ENCODE measurements around the gene INPP5B. TPM values are rescaled to one million over a fixed set of nuclear protein-coding genes. Genes with fewer than 3 reads are reported as not detected.
"Not testable (repeated sequence)": the region's sequence is repeated elsewhere in the genome, so short reads cannot be mapped to it uniquely, and the experiment has no call there.

Gene INPP5B
- total and polyA plus RNA-seq, 2 donors, result 26.9 to 27.8 TPM

- Histone ChIP-seq H3K36me3 (ENCODE audit: insufficient read depth) (no peaks in the 10 kb centered on the region), H3K27ac (ENCODE audit: low read depth) (no peak overlapping the region), H3K4me3 (ENCODE audit: low read depth, low read length) (no peak overlapping the region), H3K4me1 (ENCODE audit: insufficient read depth) (no peaks in the 10 kb centered on the region)
- WGBS, result 63% methylated on average over 5 of the region's 5 CpGs
- DNase-seq (ENCODE audit: extremely low spot score), result no peak
Measured at GRCh38 chr1:37940299-37940947, 6.4 kb downstream of the INPP5B start.

- not testable (repeated sequence) for H3K36me3 ChIP-seq (ENCODE audit: insufficient read depth); DNase-seq (ENCODE audit: extremely low spot score); H3K27ac ChIP-seq (ENCODE audit: low read depth); H3K4me1 ChIP-seq (ENCODE audit: insufficient read depth); H3K4me3 ChIP-seq (ENCODE audit: low read depth, low read length)
- WGBS, result 98% methylated on average over 14 of the region's 14 CpGs
Measured at GRCh38 chr1:37936760-37937159, 10.1 kb downstream of the INPP5B start.

- no peak overlapping the region for H3K4me3 ChIP-seq (ENCODE audit: low read depth, low read length)
- 88% methylated on average over 4 of the region's 4 CpGs for WGBS
- no peak for DNase-seq (ENCODE audit: extremely low spot score)
- H3K4me1 ChIP-seq (ENCODE audit: insufficient read depth), result no peaks in the 10 kb centered on the region
- H3K36me3 ChIP-seq (ENCODE audit: insufficient read depth), result no peaks in the 10 kb centered on the region
- H3K27ac ChIP-seq (ENCODE audit: low read depth), result no peak overlapping the region
Measured at GRCh38 chr1:37932759-37933158, 14.1 kb downstream of the INPP5B start.

DNA sequence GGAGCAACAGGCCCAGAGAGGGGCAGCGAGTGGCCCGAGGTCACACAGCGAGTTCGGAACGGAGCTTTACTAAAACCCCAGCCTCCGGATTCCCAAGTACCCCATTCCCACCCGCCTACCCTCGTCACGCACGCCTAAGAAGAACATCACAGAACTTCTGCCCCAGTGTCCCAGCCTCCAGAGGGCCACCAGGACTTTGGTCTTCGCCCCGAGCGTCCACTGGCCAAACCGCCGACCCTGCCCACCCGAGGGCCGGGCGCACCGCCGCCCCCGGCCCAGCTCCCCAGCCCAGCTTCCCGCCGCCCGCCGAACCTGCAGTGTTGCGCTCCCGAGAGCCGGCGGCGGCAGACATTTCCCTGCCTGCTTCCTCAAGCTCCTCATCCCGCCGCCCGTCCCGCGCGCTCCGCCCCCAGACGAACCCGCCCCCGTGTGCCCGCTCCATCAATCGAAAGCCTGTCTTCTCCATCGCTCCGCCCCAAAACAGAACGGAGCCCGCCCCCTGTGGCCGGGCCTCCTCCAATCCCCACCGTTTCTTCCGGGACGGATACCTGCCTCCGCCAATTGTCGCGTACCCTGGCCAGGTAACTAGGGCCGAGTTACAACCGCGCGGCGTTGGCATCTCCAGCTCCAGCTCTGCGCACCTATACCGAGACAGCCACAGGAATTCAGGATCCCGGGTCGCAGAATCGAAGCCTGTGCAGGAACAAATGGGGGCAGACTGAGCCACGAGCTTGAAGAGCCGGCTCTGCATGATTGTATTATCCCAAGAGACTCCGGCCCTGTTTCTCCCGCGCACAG is 15.3 kb downstream of the INPP5B start:
- no peaks in the 10 kb centered on the region for H3K4me1 ChIP-seq (ENCODE audit: insufficient read depth)
- DNase-seq (ENCODE audit: extremely low spot score), result peak; percentile 95
- WGBS, result 1% methylated on average over 68 of the region's 68 CpGs
- H3K4me3 ChIP-seq (ENCODE audit: low read depth, low read length), result peak overlapping the region; percentile 74
- peak overlapping the region; percentile 27 for H3K27ac ChIP-seq (ENCODE audit: low read depth)
- H3K36me3 ChIP-seq (ENCODE audit: insufficient read depth), result no peaks in the 10 kb centered on the region

DNA sequence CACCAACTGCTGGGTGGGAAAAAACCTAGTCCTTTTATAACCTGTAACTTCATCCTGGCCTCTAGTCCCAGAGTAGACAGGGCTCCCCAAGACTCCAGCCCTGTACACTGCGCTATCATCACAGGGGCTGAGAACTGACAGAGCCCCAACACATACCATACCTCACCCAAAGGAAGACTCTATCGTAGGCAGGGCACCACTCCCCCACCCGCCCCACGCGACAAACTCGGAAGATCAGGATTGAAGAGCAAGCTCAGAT is 15.8 kb downstream of the INPP5B start:
- no peak overlapping the region for H3K27ac ChIP-seq (ENCODE audit: low read depth)
- WGBS, result 14% methylated on average over 6 of the region's 6 CpGs
- peak overlapping the region; percentile 74 for H3K4me3 ChIP-seq (ENCODE audit: low read depth, low read length)
- no peak for DNase-seq (ENCODE audit: extremely low spot score)
- no peaks in the 10 kb centered on the region for H3K36me3 ChIP-seq (ENCODE audit: insufficient read depth)
- H3K4me1 ChIP-seq (ENCODE audit: insufficient read depth), result no peaks in the 10 kb centered on the region

- no peak overlapping the region for H3K4me3 ChIP-seq (ENCODE audit: low read depth, low read length)
- WGBS, result 75% methylated on average over 13 of the region's 13 CpGs
- no peak for DNase-seq (ENCODE audit: extremely low spot score)
Measured at GRCh38 chr1:37930246-37931101, 16.4 kb downstream of the INPP5B start.

GRCh38 chr1:37926038-37926924 is 20.6 kb downstream of the INPP5B start:
- Histone ChIP-seq H3K36me3 (ENCODE audit: insufficient read depth) (no peaks in the 10 kb centered on the region), H3K4me3 (ENCODE audit: low read depth, low read length) (no peak overlapping the region), H3K4me1 (ENCODE audit: insufficient read depth) (no peaks in the 10 kb centered on the region), H3K27ac (ENCODE audit: low read depth) (peak overlapping the region; percentile 23)
- no peak for DNase-seq (ENCODE audit: extremely low spot score)
- 71% methylated on average over 13 of the region's 13 CpGs for WGBS

More at GRCh38 chr1:37930246-37931101, 16.4 kb downstream of the INPP5B start:
- Histone ChIP-seq H3K4me1 (ENCODE audit: insufficient read depth) (no peaks in the 10 kb centered on the region), H3K36me3 (ENCODE audit: insufficient read depth) (no peaks in the 10 kb centered on the region), H3K27ac (ENCODE audit: low read depth) (no peak overlapping the region)

DNA sequence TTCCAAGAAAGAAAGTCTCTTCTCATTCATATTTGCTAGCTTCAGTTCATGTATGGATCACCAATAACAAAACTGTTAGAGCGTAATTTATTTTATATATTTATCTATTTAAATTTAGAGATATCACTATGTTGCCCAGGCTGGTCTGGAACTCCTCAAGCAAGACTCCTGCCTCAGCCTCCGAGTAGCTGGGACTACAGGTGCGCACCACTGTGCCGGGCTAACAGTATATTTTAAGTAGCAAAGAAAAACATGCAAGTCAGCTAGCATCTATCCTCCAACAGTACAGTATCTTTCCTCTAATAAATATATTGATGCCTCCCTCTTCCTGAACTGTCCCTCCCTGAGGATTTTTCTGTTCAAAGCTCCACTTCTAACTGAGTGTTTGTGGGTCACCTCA is 21.5 kb downstream of the INPP5B start:
- WGBS, result 71% methylated on average over 4 of the region's 4 CpGs
- H3K4me3 ChIP-seq (ENCODE audit: low read depth, low read length), result no peak overlapping the region

GRCh38 chr1:37923551-37923889 is 23.3 kb downstream of the INPP5B start:
- Histone ChIP-seq H3K4me1 (ENCODE audit: insufficient read depth) (no peaks in the 10 kb centered on the region), H3K4me3 (ENCODE audit: low read depth, low read length) (no peak overlapping the region), H3K36me3 (ENCODE audit: insufficient read depth) (no peaks in the 10 kb centered on the region), H3K27ac (ENCODE audit: low read depth) (no peak overlapping the region)
- no peak for DNase-seq (ENCODE audit: extremely low spot score)
- 96% methylated on average over 3 of the region's 3 CpGs for WGBS

More for the DNA sequence above, 21.5 kb downstream of the INPP5B start:
- Histone ChIP-seq H3K36me3 (ENCODE audit: insufficient read depth) (no peaks in the 10 kb centered on the region), H3K4me1 (ENCODE audit: insufficient read depth) (no peaks in the 10 kb centered on the region), H3K27ac (ENCODE audit: low read depth) (no peak overlapping the region)
- DNase-seq (ENCODE audit: extremely low spot score), result no peak

DNA sequence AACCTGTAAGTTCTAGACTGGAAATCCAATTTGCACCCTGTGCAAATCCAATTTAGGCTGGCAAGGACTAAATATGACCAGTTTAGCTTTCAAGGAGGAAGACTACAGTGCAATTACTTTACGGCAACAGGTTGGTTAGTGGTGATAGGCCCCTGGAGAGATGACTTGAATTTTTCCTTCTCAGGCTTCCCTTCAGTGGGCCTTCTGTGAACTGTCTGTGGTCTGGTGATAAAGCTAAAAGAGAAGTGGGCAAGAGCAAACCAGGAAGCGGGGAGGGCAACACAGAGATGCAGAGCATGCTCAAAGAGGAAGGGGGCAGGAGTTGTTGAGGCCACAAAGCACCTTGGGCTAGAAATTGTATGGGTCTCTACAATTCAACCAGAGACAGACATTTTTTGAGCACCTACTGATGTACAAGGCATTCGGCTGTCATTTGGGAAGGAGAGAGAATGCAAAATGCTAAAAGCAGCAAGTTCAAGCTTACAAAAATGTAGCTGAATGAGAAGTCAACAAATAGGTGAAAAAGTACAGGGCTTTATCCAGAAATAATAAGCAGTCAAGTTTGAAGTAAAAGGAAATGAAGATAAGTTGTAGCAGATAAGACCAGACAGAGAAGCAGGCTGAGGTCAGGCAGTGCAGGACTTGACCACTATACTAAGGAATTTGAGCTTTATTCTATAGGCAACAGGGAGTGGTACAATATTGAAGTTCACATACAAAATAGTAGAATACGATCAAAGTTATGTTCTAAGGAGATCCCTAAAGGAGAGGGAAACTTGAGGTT is 23.9 kb downstream of the INPP5B start:
- DNase-seq (ENCODE audit: extremely low spot score), result no peak
- Histone ChIP-seq H3K36me3 (ENCODE audit: insufficient read depth) (no peaks in the 10 kb centered on the region), H3K27ac (ENCODE audit: low read depth) (no peak overlapping the region), H3K4me1 (ENCODE audit: insufficient read depth) (no peaks in the 10 kb centered on the region), H3K4me3 (ENCODE audit: low read depth, low read length) (no peak overlapping the region)
- WGBS, result 88% methylated on average over 4 of the region's 4 CpGs

DNA sequence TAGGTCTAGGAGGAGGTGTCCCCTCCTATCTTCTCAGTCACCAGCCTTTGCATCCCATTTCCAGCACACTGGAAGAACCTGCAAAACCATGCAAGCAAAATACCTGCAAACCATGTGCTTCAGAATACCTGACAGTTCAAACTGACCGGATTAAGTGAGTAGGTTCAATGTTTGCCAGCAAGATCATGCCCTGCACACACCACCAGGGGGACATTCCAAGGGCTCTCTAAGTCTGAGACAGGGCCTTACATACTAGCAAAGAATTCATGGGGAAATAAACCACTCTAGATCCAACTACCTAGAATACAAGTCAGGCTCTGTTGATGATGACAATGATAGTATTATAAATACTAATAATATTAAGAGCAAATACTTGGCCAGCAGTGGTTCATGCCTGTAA is 27.6 kb downstream of the INPP5B start:
- H3K36me3 ChIP-seq (ENCODE audit: insufficient read depth), result no peaks in the 10 kb centered on the region
- DNase-seq (ENCODE audit: extremely low spot score), result no peak
- 82% methylated on average over 1 of the region's 1 CpG for WGBS
- no peaks in the 10 kb centered on the region for H3K4me1 ChIP-seq (ENCODE audit: insufficient read depth)
- no peak overlapping the region for H3K4me3 ChIP-seq (ENCODE audit: low read depth, low read length)
- no peak overlapping the region for H3K27ac ChIP-seq (ENCODE audit: low read depth)

GRCh38 chr1:37915476-37916093 is 31.3 kb downstream of the INPP5B start:
- H3K36me3 ChIP-seq (ENCODE audit: insufficient read depth), result no peaks in the 10 kb centered on the region
- no peak overlapping the region for H3K27ac ChIP-seq (ENCODE audit: low read depth)
- no peak overlapping the region for H3K4me3 ChIP-seq (ENCODE audit: low read depth, low read length)
- no peaks in the 10 kb centered on the region for H3K4me1 ChIP-seq (ENCODE audit: insufficient read depth)
- 71% methylated on average over 2 of the region's 2 CpGs for WGBS
- no peak for DNase-seq (ENCODE audit: extremely low spot score)
